GM12891 (cell line): ENCODE results near the gene MACROH2A1.

Experiments
- DNase-seq: peaks from one replicate; pipeline ENCODE4 v3.0.0; 2011; ENCODE audit warnings: low spot score; ENCODE audit not compliant: insufficient read length
- FAIRE-seq: peaks from 2 replicates; lab custom pipeline; 2011; peaks lifted over from hg19 to GRCh38; lab: Jason Lieb, UNC
- PAX5 ChIP-seq: IDR thresholded peaks from 2 replicates; pipeline ENCODE4 v1.6.1; 2011; ENCODE audit warnings: low read length, moderate library complexity, mild to moderate bottlenecking; ENCODE audit not compliant: insufficient read depth, severe bottlenecking
- POLR2A ChIP-seq: IDR thresholded peaks from 2 replicates; pipeline ENCODE4 v1.6.1; 2011; ENCODE audit warnings: low read depth, low read length, control low read depth
- POLR2AphosphoS5 ChIP-seq: IDR thresholded peaks from 2 replicates; pipeline ENCODE4 v1.6.1; 2011; ENCODE audit warnings: low read depth, low read length, control low read depth
- POU2F2 ChIP-seq: IDR thresholded peaks from 2 replicates; pipeline ENCODE4 v1.6.1; 2011; ENCODE audit warnings: low read depth, mild to moderate bottlenecking, control low read depth, low read length, moderate library complexity
- SPI1 ChIP-seq: IDR thresholded peaks from 2 replicates; pipeline ENCODE4 v1.6.1; 2011; ENCODE audit warnings: low read depth, low read length, control low read depth
- TAF1 ChIP-seq: IDR thresholded peaks from 2 replicates; pipeline ENCODE4 v1.6.1; 2011; ENCODE audit warnings: low read depth, low read length, control low read depth

The MACROH2A1 gene

DNA sequence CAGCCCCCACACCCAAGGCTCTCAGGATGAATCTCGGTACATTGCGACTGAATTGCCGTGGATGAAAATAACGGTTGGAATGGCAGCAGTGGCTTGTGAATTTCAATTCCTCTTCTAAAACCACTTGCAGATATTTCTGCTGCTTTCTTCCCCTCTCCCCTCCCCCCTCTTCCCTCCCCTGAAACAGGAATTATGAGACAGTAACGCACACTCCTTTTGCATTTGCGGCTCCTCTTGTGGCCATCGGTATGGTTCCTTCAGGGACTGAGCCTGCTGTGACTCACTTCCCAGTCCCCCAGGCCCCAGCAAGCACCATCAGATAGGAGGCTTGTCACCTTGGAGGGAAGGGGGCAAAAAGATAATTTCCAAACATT is 38.4 kb upstream of the MACROH2A1 start:
- DNase-seq (no peak), FAIRE-seq (peak; percentile 50)
- TF ChIP-seq TAF1 (no peak), SPI1 (peak; percentile 66), PAX5 (no peak)

DNA sequence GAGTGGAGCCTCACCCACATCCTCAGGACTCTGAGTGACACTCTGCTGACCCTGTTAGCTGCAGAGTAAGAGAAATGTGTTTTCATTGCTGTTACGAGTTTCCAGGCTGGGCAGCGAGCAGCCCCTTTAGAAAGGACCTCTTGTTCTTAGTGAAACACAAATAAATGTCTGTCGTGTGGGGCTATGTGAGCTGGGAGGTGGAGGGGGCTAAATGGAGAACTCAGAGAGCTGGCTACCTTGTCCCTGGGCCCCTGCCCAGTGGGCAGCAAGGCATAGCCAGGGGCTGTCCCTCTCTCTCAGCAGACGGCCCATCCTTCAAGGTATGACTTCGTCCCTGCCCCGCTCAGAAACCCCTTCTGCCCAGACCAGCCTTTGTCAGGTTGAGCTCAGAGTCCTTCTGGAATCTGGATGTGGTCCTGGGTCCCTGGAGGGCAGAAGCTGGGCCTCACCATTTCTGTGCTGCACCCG is 38.0 kb upstream of the MACROH2A1 start:
- FAIRE-seq: no peak
- TF ChIP-seq POU2F2 (no peak), TAF1 (no peak), PAX5 (no peak), POLR2AphosphoS5 (no peak), POLR2A (no peak), SPI1 (no peak)
- DNase-seq: no peak

- DNase-seq (no peak), FAIRE-seq (no peak)
- TF ChIP-seq SPI1: no peak
- no peak for TF ChIP-seq POU2F2
- TF ChIP-seq POLR2A: no peak
- no peak for TF ChIP-seq POLR2AphosphoS5
- no peak for TF ChIP-seq TAF1
- TF ChIP-seq PAX5: no peak
Measured at GRCh38 chr5:135435467-135436330, 36.7 kb upstream of the MACROH2A1 start.

GRCh38 chr5:135434591-135435466 is 35.8 kb upstream of the MACROH2A1 start:
- FAIRE-seq (no peak), DNase-seq (no peak)
- no peak for TF ChIP-seq PAX5
- no peak for TF ChIP-seq POLR2AphosphoS5
- no peak for TF ChIP-seq POLR2A
- no peak for TF ChIP-seq SPI1
- TF ChIP-seq TAF1: no peak
- no peak for TF ChIP-seq POU2F2

- DNase-seq (no peak), FAIRE-seq (no peak)
- no peak for TF ChIP-seq PAX5
- TF ChIP-seq POU2F2: no peak
- TF ChIP-seq TAF1: no peak
- TF ChIP-seq POLR2AphosphoS5: no peak
- no peak for TF ChIP-seq SPI1
Measured at GRCh38 chr5:135433681-135434426, 34.8 kb upstream of the MACROH2A1 start.

GRCh38 chr5:135432113-135432512 is 33.1 kb upstream of the MACROH2A1 start:
- FAIRE-seq: no peak
- DNase-seq: no peak
- TF ChIP-seq POLR2A (no peak), TAF1 (no peak), SPI1 (no peak), POU2F2 (no peak), POLR2AphosphoS5 (no peak), PAX5 (no peak)

DNA sequence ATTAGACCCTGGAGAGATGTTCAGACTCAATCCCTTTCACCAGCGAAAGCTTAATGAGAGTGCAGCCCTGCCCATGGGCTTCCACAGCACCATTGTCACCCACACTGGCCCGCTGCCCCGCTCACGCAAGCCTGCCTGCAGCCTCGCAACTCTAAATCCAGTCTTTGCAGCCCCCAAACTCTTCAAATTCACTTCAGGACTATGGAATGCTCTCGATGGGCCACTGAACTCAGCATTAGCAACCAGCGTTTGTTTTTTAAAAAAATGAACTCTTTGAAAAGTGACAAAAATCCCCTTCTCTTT is 31.1 kb upstream of the MACROH2A1 start:
- no peak for TF ChIP-seq POLR2AphosphoS5
- TF ChIP-seq POLR2A: no peak
- no peak for DNase-seq
- no peak for FAIRE-seq

- FAIRE-seq (no peak), DNase-seq (no peak)
- TF ChIP-seq PAX5 (no peak), POLR2A (no peak), SPI1 (no peak), POLR2AphosphoS5 (no peak), TAF1 (no peak), POU2F2 (no peak)
Measured at GRCh38 chr5:135429301-135430134, 30.5 kb upstream of the MACROH2A1 start.
